T-helper 2 cell treated with Interferon-gamma antibody and Interleukin-4, amounts not matched to agents 100 ng/mL and 5 ng/mL, for 36 hours (primary cell): ENCODE measurements around the gene ITGB8. TPM values are rescaled to one million over a fixed set of nuclear protein-coding genes. Genes with fewer than 3 reads are reported as not detected.
"Not testable (repeated sequence)": the region's sequence is repeated elsewhere in the genome, so short reads cannot be mapped to it uniquely, and the experiment has no call there.

Experiments
- intact Hi-C: fragments of 100-400 bp; cut with micrococcal nuclease; formaldehyde crosslinking; loops from one replicate; pipeline ENCODE4 v1.15.1; 2023
- total RNA-seq: library from RNA; stranded (reverse); gene quantifications from 2 replicates; pipeline ENCODE4 v1.2.3, GENCODE V29; 2022

Gene ITGB8
- total RNA-seq, 1 donor from 2014 or later: not detected

DNA sequence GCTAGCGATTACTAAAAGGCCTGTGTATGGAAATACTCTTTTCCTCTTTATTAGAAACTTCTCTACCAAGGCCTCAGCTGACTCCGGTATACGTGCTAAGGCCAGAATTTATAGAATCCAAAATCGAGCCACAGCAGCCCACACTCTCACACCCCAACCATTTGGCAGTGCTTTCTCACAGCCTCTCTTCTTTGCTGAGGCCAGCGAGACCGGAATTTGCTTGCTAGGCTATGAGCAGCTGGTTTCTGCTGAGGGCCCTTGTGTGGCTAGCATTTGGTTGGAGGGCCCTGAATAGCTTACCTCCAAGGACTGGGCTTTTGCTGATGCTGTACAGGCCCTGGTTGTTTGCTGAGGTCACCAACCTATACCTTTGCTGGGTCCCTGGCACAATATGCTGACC is 46.1 kb downstream of the ITGB8 start:
- intact Hi-C loops: no loop called here

DNA sequence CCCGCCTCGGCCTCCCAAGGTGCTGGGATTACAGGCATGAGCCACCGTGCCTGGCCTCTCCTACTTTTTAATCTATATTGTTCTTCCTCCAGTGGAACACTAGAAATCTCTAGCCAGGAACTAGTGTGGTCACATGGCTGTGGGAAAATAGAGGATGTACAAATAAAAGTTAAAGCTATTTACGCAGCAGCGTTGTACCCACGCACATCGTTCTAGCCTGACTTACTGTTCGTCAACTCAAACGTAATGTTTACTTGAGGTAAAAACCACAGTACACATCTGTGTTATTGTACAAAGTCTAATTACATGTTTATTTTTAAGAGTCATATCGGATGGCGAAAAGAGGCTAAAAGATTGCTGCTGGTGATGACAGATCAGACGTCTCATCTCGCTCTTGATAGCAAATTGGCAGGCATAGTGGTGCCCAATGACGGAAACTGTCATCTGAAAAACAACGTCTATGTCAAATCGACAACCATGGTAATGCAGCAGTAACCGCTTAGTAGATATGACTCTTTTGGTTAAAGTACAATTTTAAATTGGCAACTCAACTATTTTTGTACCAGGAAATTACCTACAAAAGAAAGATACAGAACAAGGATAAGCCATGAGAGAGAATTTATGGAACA is 50.8 kb downstream of the ITGB8 start:
- intact Hi-C loops: no loop called here

DNA sequence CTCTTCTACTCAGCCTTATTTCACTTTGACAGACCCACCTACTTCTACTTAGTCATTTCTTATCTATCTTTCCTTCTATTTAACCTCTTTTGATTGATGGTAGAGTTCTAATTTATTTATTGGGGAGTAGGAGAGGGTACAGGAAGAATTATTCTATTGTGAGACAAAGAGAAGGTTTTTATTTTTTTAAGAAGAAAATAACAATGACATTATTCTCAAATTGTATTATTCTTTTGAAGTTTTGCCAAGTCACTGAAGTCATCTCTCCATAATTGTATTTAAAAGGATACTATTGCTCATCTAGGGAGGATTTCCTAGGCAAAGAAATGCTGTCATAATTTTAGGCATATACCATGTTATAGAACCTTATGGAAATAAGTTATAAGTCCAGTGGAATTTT is 52.7 kb downstream of the ITGB8 start:
- intact Hi-C loops: no loop called here

DNA sequence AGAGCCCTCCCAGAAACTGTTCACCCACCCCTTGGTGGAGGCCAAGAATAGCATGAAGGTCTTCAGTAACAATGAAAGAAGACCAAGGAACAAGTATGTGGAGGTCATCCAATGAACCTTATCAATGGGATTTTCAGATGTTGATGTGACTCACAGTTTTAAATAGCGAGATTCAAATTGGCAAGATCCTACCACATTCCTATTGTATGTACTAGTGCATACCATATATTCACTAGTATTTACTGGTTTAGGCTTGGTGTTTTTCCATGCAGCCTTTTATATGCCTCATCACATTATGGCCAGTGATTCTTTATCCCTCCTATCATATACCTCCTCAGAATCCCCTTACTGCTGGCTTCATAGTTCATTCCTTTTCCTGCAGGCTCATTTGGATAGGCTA is 54.4 kb downstream of the ITGB8 start:
- intact Hi-C loops: no loop called here

DNA sequence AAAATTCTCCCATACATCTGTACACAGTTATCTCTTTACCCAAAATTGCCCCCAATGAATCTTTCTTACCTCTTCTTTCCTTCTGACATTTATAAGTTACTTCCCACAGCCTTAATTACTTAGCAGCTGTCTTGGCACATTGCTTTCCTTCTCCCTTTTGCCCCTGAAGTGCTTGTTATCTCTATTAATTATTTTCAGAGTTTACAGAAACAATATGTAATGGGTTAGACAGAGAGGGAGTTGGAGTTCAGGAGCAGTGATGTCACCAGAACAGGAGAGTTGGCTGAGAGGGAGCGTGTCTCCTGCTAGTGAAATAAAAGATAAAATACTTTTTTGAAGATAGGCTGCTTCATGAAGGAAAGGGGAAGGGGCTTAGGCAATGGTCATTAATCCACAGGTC is 57.4 kb downstream of the ITGB8 start:
- intact Hi-C loops: no loop called here

DNA sequence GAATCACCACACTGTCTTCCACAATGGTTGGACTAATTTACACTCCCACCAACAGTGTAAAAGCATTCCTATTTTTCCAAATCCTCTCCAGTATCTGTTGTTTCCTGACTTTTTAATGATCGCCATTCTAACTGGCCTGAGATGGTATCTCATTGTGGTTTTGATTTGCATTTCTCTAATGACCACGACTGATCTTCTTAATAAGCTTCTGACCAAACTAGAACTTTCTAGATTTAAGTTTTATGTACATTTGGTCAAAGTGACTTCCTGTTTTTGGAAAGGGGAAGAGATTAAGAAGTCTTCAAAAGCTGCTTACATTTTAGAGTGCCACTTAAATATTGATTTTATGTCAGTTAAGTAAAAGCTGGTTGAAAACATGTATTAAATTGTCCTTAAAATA is 58.5 kb downstream of the ITGB8 start:
- intact Hi-C loops: not testable (repeated sequence)

DNA sequence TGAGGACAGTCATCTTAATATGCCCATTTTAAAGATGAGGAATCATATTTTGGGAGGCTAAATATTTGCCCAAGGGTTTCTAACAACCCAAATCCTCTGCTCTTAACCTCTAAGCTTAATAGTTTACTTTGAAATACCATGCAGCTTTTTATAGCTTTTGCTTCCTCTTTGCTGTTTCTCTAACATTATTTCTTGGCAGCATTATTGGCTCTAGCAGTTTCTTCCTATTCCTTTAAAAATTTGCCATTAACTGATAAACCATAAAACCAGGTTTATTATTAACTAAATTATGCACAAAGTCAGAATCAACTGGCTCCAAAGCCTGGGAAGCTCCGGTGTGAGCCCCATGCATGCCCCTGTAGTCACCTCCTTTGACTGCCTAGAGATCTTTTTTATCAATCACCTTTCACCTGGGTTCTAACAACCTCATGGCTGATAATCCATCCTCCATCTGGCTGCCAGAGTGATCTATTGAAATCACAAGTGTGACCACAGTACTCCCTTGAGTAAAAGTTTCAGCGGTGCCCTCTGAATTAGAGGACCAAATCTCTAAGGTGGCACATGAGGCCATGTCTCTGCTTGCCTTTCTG is 62.4 kb downstream of the ITGB8 start:
- intact Hi-C loops: no loop called here

DNA sequence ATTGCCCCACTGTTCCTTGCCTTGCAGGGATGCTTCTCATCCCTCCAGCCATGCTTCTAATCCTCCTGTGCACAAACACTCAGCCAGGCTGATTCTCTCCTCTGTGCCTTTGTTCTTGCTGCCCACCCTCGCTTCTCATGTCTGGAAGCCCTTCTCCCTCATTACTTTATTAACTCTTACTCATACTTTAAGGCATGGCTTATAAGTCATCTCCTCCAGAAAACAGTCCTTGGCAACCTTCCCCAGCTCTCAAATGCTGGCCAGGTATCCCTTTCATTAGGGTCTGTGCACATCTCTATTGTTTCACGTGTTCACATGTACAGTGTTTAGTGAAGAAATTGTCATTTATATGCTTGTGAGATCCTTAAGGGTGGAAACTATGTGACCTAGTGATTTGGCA is 62.9 kb downstream of the ITGB8 start:
- intact Hi-C loops: no loop called here

DNA sequence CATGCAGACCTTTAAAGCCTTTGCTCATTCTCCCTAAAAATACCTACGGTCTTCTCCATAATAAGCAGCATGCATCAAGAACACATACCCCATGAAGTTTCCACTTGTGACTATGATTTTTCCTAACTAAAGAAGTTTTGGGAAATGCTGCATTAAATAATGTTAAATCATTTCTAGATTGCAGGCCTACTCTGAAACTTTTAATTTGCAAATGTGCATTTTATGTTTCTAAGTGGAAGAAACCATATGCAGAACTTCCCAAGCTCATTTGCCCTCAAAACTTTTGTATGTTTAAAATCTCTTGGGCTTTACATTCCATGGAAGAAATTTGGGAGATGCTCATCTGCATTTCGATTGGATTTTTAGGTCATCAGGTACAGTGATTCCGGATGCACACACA is 63.6 kb downstream of the ITGB8 start:
- intact Hi-C loops: no loop called here

DNA sequence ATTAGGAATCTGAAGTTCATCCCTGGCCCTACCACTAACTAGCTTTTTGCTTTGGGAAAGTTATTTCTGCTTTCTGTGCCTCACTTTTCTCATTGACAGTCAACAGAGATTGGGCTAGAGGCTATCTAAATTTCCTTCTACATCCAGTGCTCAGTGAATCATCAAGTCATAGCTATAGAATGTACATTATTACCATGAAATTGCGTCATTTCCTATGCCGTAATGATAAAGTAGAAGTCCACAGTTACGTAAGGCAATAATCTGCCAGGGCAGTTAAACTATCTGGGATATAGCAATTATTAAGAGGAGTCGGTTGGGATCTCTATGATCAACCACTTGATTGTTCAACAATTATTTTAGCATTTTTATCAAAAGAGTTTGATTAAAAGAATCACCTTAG is 64.4 kb downstream of the ITGB8 start:
- intact Hi-C loops: no loop called here

DNA sequence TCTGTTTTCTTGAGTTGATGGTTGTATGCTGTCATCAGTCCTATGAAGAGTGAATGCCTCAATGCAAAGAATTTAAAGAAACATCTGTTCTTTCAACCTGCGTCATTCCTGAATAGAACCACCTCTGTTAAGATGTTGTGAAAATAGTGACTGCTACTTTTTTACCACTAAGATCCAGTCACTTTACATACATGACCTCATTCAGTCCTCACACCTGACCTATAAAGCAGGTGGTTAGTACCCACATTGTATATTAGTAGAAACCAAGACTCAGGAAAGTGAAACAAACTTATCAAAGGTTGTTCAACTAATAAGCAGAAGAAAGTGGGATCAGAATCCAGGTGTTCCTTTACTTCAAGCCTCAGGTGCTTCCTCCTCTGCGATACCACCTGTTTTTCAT is 64.8 kb downstream of the ITGB8 start:
- intact Hi-C loops: no loop called here

DNA sequence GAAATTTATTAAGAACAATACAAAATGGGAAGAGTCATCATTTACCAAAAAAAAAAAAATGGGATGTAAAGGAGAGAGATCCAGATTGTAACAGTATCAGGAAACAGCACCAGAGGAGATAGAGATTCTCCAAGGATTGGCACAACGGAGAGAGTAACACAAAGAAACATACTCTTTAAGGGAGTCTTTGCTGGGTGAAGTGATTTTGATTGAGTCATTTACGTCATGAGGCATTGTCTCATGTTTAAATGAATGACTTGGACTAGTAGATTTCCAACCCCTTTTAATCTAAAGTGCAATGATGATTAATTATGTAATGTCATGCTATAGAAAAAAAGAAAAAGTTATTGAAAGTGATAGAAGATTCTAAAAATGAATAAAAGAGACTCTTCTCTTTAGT is 68.8 kb downstream of the ITGB8 start:
- intact Hi-C loops: no loop called here

DNA sequence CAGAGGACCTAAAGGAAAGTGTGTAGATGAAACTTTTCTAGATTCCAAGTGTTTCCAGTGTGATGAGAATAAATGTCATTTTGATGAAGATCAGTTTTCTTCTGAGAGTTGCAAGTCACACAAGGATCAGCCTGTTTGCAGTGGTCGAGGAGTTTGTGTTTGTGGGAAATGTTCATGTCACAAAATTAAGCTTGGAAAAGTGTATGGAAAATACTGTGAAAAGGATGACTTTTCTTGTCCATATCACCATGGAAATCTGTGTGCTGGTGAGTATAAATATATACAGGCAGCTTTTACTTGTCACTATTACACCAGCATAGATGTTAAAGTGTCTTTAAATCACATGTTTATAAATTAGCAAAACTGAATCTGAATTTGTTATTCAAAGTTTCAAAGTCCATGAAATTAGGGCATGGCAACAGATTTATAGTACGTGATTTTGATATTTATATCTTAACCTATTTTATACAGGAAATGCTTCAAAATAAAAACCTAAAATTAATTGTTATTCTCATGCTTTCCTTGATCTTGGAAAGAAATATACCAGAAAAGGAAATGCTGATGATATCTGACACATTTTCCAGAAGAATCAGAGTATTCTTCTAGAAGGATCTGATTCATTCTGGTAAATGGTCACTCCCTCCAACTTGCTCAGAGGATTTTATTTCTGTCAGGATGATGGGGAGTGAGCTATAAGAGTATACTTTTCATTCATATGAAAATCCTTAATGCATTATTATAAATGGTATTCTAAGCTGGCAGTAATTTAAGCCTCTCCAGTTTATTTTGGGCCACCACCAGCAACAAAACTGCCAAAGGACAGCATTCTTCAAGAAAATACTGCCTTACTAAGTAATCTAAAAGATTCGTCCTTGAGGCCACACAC is 71.4 kb downstream of the ITGB8 start:
- intact Hi-C loops: no loop called here

DNA sequence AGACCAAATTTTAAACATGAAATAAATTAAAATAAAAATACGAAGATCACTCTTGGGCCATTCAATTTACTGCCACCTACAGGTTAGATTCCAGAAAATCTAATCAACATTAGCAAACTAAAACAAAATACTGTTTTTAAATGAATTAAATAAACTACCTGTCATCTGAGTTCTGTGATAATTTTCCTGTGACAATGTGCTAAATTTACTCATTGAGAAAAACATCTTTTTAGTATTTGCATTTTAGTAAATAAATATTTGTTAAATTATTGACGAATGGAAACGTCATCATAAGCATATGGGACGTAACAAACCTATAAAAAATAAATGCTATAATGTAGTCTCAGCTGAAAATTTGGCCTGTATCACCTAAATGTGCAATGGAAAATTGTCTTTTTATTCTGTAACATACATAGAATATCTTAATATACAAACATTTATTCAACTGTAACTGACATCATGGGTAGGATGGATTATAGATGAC is 72.1 kb downstream of the ITGB8 start:
- intact Hi-C loops: no loop called here

DNA sequence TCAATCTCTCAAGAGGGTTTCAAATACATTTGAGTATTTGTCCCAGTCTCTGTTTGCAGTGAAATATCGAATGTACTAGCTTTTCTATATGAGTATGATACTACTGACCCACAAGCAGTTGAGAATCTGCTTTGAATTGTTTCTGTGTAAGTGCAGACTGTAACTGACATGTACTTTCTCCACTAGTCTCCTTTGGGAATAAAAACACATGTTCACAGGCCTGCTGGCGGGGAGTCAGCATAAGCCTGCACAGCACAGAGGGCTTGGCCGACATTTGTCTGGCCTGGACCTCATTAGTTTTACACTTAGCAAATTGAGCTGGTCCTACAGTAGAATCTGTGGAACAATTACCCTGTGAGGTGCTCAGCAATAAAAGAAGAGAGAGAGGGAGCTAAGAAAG is 72.6 kb downstream of the ITGB8 start:
- intact Hi-C loops: no loop called here

DNA sequence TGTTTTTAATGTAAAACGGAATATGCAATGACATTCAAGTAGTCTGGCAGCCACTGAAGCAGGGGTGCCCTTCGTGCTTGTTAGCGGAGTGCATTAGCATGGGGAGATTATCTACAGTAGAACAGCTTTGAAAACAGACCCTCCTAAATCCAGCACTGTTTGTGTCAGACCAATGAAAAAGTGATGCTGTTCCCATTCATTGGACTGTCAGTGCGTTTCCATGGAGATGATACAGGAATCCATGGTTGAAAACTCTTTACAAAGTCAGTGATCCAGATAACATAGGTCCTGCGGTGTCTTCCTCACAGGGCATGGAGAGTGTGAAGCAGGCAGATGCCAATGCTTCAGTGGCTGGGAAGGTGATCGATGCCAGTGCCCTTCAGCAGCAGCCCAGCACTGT is 73.6 kb downstream of the ITGB8 start:
- intact Hi-C loops: no loop called here

DNA sequence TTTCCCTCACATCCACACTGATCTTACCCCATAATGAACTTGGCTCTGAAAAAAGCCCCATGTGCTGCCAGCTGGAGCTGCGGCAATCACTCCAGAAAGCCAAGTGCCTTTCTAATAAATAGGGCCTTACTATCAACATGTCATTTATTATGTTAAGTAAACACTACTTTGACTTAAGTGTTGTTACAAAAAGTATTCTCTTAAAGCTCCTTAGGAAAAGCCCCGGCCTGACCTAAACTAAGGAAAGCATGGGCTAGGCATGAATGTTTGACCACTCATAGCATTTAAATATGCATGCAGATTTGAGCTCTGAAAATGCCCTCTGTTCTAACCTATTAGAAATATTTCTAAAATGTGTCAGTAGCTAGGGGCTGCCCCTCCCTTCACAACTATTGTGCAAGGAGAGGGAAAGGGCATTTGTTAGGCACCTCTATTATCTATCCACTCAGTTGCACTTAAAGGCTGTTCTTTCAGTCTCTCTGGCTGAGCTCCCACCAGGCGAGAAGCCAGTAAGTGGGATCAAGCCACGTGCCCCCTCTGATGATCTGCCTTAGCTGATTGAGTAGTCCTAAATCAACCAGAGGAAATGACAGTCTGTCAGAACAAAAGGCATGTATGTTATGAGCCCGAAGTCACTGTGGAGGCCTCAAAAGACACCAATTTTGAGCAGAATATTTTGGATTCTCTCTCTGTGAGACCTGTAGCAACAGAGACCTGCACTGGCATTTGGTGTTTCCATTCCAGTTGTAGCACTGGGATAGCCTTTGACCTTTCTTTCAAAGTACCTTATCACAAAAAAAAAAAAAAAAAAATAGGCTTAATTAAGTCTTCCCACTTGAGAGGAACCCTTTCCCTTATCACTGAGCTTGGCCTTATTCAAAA is 77.1 kb downstream of the ITGB8 start:
- intact Hi-C loops: no loop called here

DNA sequence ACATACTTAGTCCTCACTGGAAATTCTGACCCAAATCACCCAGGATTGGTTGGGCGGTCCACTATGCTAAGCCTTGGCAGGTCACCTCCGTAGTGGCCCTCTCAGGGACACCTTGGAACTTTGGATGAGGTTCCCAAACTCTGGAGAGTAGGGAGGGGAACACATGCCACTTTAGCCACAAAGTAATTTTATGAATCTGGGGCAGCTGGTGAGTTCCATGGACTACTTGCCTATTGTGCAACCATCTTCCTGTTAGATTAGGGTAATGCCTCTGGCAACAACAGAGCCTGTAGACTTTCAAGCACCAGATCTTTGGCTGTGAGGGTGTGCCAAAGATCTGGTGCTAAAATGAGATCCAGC is 77.7 kb downstream of the ITGB8 start:
- intact Hi-C loops: no loop called here

DNA sequence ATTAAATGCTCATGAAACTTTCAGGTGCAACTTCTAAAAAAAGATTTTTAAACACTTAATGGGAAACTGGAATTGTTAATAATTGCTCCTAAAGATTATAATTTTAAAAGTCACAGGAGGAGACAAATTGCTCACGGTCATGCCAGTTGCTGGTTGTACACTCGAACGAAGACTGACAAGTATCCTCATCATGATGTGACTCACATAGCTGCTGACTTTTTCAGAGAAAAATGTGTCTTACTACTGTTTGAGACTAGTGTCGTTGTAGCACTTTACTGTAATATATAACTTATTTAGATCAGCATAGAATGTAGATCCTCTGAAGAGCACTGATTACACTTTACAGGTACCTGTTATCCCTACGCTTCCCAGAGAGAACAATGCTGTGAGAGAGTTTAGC is 79.3 kb downstream of the ITGB8 start:
- intact Hi-C loops: no loop called here

DNA sequence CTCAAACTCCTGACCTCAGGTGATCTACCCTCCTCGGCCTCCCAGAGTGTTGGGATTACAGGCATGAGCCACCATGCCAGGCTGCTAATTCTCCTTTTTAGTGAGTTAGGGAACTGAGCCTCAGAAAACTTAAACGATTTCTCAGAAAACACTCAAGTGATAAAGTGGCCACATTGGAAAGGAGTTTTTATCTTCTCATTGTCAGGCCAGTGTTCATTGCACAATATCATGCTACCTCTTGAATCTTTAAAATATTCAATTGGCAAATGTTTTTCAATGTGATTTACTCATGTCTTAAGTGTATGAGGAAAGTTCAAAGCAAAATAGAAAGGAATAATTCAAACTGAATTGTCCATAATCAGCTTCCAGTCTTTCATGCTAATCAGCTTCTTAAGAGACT is 80.7 kb downstream of the ITGB8 start:
- intact Hi-C loops: no loop called here

DNA sequence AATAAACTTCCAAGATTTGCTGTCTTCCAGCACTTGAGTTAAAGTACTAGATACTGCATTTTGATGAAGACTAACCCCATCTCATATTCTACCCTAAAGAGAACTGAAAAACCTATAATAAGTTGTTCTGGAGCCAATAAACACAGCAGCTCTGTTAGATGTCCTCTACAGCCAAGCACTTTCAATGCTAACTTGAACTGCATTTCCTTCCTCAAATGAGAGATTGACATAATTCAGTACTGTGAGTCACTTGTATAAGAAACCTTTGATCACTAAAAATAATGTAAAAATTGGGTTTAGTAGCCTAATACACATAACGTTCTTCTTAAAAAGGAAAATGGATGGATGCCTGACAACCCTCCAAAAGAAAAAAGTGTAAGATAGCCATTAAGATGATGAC is 81.3 kb downstream of the ITGB8 start:
- intact Hi-C loops: no loop called here

DNA sequence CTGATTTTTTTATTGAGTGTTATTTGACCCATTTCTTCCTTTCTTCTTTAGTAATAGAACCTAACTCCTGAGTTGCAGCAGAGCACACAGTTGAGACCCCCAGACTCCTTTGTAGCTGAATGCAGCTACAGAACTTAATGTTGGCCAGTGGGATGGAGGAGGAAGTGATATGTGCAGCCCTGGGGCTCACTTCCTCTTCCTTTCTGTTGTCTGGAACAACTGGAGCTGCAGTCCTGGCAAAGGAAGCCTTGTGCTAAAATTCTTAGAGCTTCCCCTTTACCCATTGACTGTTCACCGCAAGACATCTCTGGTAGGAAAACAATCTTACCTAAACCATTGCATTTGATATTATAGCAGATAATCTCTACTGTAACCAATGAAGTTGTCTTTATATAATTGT is 86.6 kb downstream of the ITGB8 start:
- intact Hi-C loops: no loop called here
